ENCODE measurements around the gene GTF2H2.
"Not testable (repeated sequence)": the region's sequence is repeated elsewhere in the genome, so short reads cannot be mapped to it uniquely, and the experiment has no call there.

Gene GTF2H2

GRCh38 chr5:71067262-71067928, at the start of gene GTF2H2:
TSS of gene GTF2H2 (minus strand) at chr5:71067676. CDS start at chr5:71062763, 4,913 bp downstream.
- DNase-seq (ENCODE audit: low read depth, low spot score) = not testable (repeated sequence)

- not testable (repeated sequence) for DNase-seq (ENCODE audit: low read depth, low spot score)
Measured at GRCh38 chr5:71109730-71110275, 42.3 kb upstream of the GTF2H2 start.

- not testable (repeated sequence) for DNase-seq (ENCODE audit: low read depth, low spot score)
Measured at GRCh38 chr5:71099996-71100395, 32.5 kb upstream of the GTF2H2 start.

- not testable (repeated sequence) for DNase-seq (ENCODE audit: low read depth, low spot score)
Measured at GRCh38 chr5:71097930-71098203, 30.4 kb upstream of the GTF2H2 start.

GRCh38 chr5:71097173-71097929, 29.9 kb upstream of the GTF2H2 start:
- DNase-seq (ENCODE audit: low read depth, low spot score) = not testable (repeated sequence)

GRCh38 chr5:71089773-71090172, 22.3 kb upstream of the GTF2H2 start:
- not testable (repeated sequence) for DNase-seq (ENCODE audit: low read depth, low spot score)

- not testable (repeated sequence) for DNase-seq (ENCODE audit: low read depth, low spot score)
Measured at GRCh38 chr5:71088754-71089153, 21.3 kb upstream of the GTF2H2 start.

- not testable (repeated sequence) for DNase-seq (ENCODE audit: low read depth, low spot score)
Measured at GRCh38 chr5:71086145-71086544, 18.7 kb upstream of the GTF2H2 start.

- DNase-seq (ENCODE audit: low read depth, low spot score) = not testable (repeated sequence)
Measured at GRCh38 chr5:71084280-71085063, 17.0 kb upstream of the GTF2H2 start.

- not testable (repeated sequence) for DNase-seq (ENCODE audit: low read depth, low spot score)
Measured at GRCh38 chr5:71082898-71083297, 15.4 kb upstream of the GTF2H2 start.

GRCh38 chr5:71082340-71082739, 14.9 kb upstream of the GTF2H2 start:
- DNase-seq (ENCODE audit: low read depth, low spot score) = not testable (repeated sequence)

GRCh38 chr5:71061322-71061721, 6.2 kb downstream of the GTF2H2 start:
- DNase-seq (ENCODE audit: low read depth, low spot score) = not testable (repeated sequence)

GRCh38 chr5:71059426-71059825, 8.1 kb downstream of the GTF2H2 start:
- not testable (repeated sequence) for DNase-seq (ENCODE audit: low read depth, low spot score)

GRCh38 chr5:71044808-71045207, 22.7 kb downstream of the GTF2H2 start:
- DNase-seq (ENCODE audit: low read depth, low spot score) = not testable (repeated sequence)

GRCh38 chr5:71044128-71044527, 23.3 kb downstream of the GTF2H2 start:
- DNase-seq (ENCODE audit: low read depth, low spot score) = not testable (repeated sequence)

- not testable (repeated sequence) for DNase-seq (ENCODE audit: low read depth, low spot score)
Measured at GRCh38 chr5:71031046-71031776, 36.3 kb downstream of the GTF2H2 start.

- DNase-seq (ENCODE audit: low read depth, low spot score) = not testable (repeated sequence)
Measured at GRCh38 chr5:71025289-71025953, 42.1 kb downstream of the GTF2H2 start, which contains the start of gene NAIP. TSS of gene NAIP (minus strand) at chr5:71025339. CDS start at chr5:71012915, 12,424 bp downstream.

- DNase-seq (ENCODE audit: low read depth, low spot score) = not testable (repeated sequence)
Measured at GRCh38 chr5:71020643-71021042, 46.8 kb downstream of the GTF2H2 start.

GRCh38 chr5:71018376-71019005, 49.0 kb downstream of the GTF2H2 start:
- DNase-seq (ENCODE audit: low read depth, low spot score) = not testable (repeated sequence)

- DNase-seq (ENCODE audit: low read depth, low spot score) = no peak
Measured at GRCh38 chr5:71014176-71014575, 53.3 kb downstream of the GTF2H2 start.

Measured in smooth muscle cell of the brain vasculature (primary cell).